NOMO-1 treated with DMSO at 0.1 percent for 48 hours (cell line): ENCODE data around the gene GSTA4.

Experiments used
- DNase-seq: peaks from one replicate; lab custom pipeline; 2025; ENCODE audit not compliant: unreplicated experiment; lab: John Stamatoyannopoulos, UW

GSTA4 gene

GRCh38 chr6:52995089-52995912 is at the start of gene GSTA4:
TSS of gene GSTA4 (minus strand) at chr6:52995284. CDS start at chr6:52994243, 1,041 bp downstream.
- peak; percentile 92 for DNase-seq

GRCh38 chr6:53044572-53044971 is 49.5 kb upstream of the GSTA4 start:
- no peak for DNase-seq

GRCh38 chr6:53044071-53044470 is 49.0 kb upstream of the GSTA4 start:
- DNase-seq: no peak

GRCh38 chr6:53043581-53043980 is 48.5 kb upstream of the GSTA4 start:
- no peak for DNase-seq

- DNase-seq: no peak
These were observed 47.0 kb upstream of the GSTA4 start for GRCh38 chr6:53042112-53042511.

- no peak for DNase-seq
These were observed 46.3 kb upstream of the GSTA4 start for GRCh38 chr6:53041356-53041755.

- DNase-seq: no peak
These were observed 43.5 kb upstream of the GSTA4 start for GRCh38 chr6:53038596-53038995.

GRCh38 chr6:53038141-53038540 is 43.1 kb upstream of the GSTA4 start:
- DNase-seq: no peak

GRCh38 chr6:53035549-53036213 is 40.6 kb upstream of the GSTA4 start:
- DNase-seq: no peak

GRCh38 chr6:53033764-53034163 is 38.7 kb upstream of the GSTA4 start:
- DNase-seq: no peak

- DNase-seq: no peak
These were observed 37.8 kb upstream of the GSTA4 start for GRCh38 chr6:53032849-53033248.

GRCh38 chr6:53031281-53031680 is 36.2 kb upstream of the GSTA4 start:
- DNase-seq: no peak

GRCh38 chr6:53029761-53030160 is 34.7 kb upstream of the GSTA4 start:
- DNase-seq: no peak

GRCh38 chr6:53029257-53029656 is 34.2 kb upstream of the GSTA4 start:
- no peak for DNase-seq

- DNase-seq: no peak
These were observed 33.4 kb upstream of the GSTA4 start for GRCh38 chr6:53028467-53028866.

- no peak for DNase-seq
These were observed 32.1 kb upstream of the GSTA4 start for GRCh38 chr6:53027131-53027718.

- DNase-seq: no peak
These were observed 31.4 kb upstream of the GSTA4 start for GRCh38 chr6:53026526-53026925.

- no peak for DNase-seq
These were observed 28.2 kb upstream of the GSTA4 start for GRCh38 chr6:53023323-53023722.

- DNase-seq: no peak
These were observed 25.1 kb upstream of the GSTA4 start for GRCh38 chr6:53020005-53020744.

GRCh38 chr6:53018446-53018845 is 23.4 kb upstream of the GSTA4 start:
- no peak for DNase-seq

GRCh38 chr6:53015486-53015885 is 20.4 kb upstream of the GSTA4 start:
- DNase-seq: no peak
